CD4-positive, CD25-positive, alpha-beta regulatory T cell (primary cell): ENCODE data around the gene SDK1. TPM values are rescaled to one million over a fixed set of nuclear protein-coding genes. Genes with fewer than 3 reads are reported as not detected.

ENCODE experiments used
- ATAC-seq, 2 donors: fragments of 150-1000 bp; cut with Tn5 transposase; one replicate each; pipeline ENCODE4 v1.10.0; 2021; ENCODE audit warnings: low read depth in 2 of 2, moderate number of reproducible peaks in 2 of 2, moderate library complexity in 1 of 2
- DNase-seq, 3 donors: peaks; one replicate each; pipeline versions ENCODE4 v3.0.0 to v3.0.0-alpha.2; 2012 to 2022; ENCODE audit warnings: mixed read lengths in 1 of 3
- H3K27ac ChIP-seq: one replicate; pipeline ENCODE4 v1.7.0; 2013; ENCODE audit warnings: mild to moderate bottlenecking, low read length; ENCODE audit not compliant: insufficient read depth, poor library complexity, severe bottlenecking
- H3K27me3 ChIP-seq: one replicate; pipeline ENCODE4 v1.7.0; 2013; ENCODE audit warnings: low read length; ENCODE audit not compliant: control insufficient read depth, insufficient read depth
- H3K36me3 ChIP-seq: one replicate; pipeline ENCODE4 v1.7.0; 2013; ENCODE audit warnings: mild to moderate bottlenecking, low read length, moderate library complexity; ENCODE audit not compliant: control insufficient read depth, insufficient read depth
- H3K4me1 ChIP-seq: 2 replicates; pipeline ENCODE4 v1.7.0; 2013; ENCODE audit warnings: mild to moderate bottlenecking, low read length; ENCODE audit not compliant: insufficient read depth, control insufficient read depth, poor library complexity, severe bottlenecking
- H3K4me3 ChIP-seq: one replicate; pipeline ENCODE4 v1.7.0; 2013; ENCODE audit warnings: low read depth, mild to moderate bottlenecking, low read length, moderate library complexity
- H3K9me3 ChIP-seq, 2 experiments: 1 replicate in 1 of 2; 2 replicates in 1 of 2; pipeline ENCODE4 v1.7.0; 2013; ENCODE audit warnings: low read length in 2 of 2, mild to moderate bottlenecking in 1 of 2, moderate library complexity in 1 of 2; ENCODE audit not compliant: control insufficient read depth in 2 of 2
- H3K27ac Mint-ChIP-seq, 3 donors: one replicate each; pipeline ENCODE4 v1.8.0; 2020 to 2022; ENCODE audit warnings: mild to moderate bottlenecking in 3 of 3, mixed read lengths in 3 of 3, moderate library complexity in 2 of 3
- H3K27me3 Mint-ChIP-seq: one replicate; pipeline ENCODE4 v1.8.0; 2022; ENCODE audit warnings: mild to moderate bottlenecking, mixed read lengths
- H3K36me3 Mint-ChIP-seq: one replicate; pipeline ENCODE4 v1.8.0; 2020; ENCODE audit warnings: mixed read lengths
- H3K4me1 Mint-ChIP-seq, 4 donors: one replicate each; pipeline ENCODE4 v1.8.0; 2020 to 2022; ENCODE audit warnings: mixed read lengths in 4 of 4, mild to moderate bottlenecking in 1 of 4
- H3K4me3 Mint-ChIP-seq, 4 donors: one replicate each; pipeline ENCODE4 v1.8.0; 2020 to 2022; ENCODE audit warnings: mild to moderate bottlenecking in 4 of 4, mixed read lengths in 4 of 4, moderate library complexity in 3 of 4
- H3K9me3 Mint-ChIP-seq, 7 donors: one replicate each; pipeline ENCODE4 v1.8.0; 2020 to 2022; ENCODE audit warnings: mixed read lengths in 7 of 7, mild to moderate bottlenecking in 3 of 7, moderate library complexity in 2 of 7
- polyA plus RNA-seq, 4 donors: library from polyadenylated mRNA; unstranded; fragments of 300-500 nt; fragmentation: Illumina TruSeq; gene quantifications; one replicate each; pipeline ENCODE4 v1.2.3, GENCODE V29; 2021
- total RNA-seq: library from RNA; stranded (reverse); gene quantifications from one replicate; pipeline ENCODE4 v1.2.3, GENCODE V29; 2022

The SDK1 gene
- total and polyA plus RNA-seq, 5 donors from 2014 or later = 0.47 TPM; not detected in 4

GRCh38 chr7:4227105-4228010, 926.3 kb downstream of the SDK1 start:
- no peaks in the 10 kb centered on the region for H3K4me1 ChIP-seq
- no peaks in the 10 kb centered on the region for H3K9me3 ChIP-seq
- Mint-ChIP-seq H3K27ac (no peak overlapping the region), H3K9me3 (peaks cover 0 to 2% (median 0%) of the 10 kb centered on the region in 7 donors), H3K4me1 (no peaks in the 10 kb centered on the region), H3K4me3 (no peak overlapping the region), H3K27me3 (peaks cover 5% of the 10 kb centered on the region), H3K36me3 (no peaks in the 10 kb centered on the region)
- H3K36me3 ChIP-seq = no peaks in the 10 kb centered on the region
- no peak for DNase-seq
- no peak for ATAC-seq
- no peak overlapping the region for H3K4me3 ChIP-seq
- no peaks in the 10 kb centered on the region for H3K27me3 ChIP-seq
- H3K27ac ChIP-seq = no peak overlapping the region

- Histone ChIP-seq H3K36me3 (no peaks in the 10 kb centered on the region), H3K4me1 (no peaks in the 10 kb centered on the region), H3K9me3 (no peaks in the 10 kb centered on the region), H3K27ac (no peak overlapping the region), H3K4me3 (no peak overlapping the region), H3K27me3 (no peaks in the 10 kb centered on the region)
- Mint-ChIP-seq H3K27me3 (peaks cover 5% of the 10 kb centered on the region), H3K9me3 (peaks cover 0 to 2% (median 0%) of the 10 kb centered on the region in 7 donors), H3K4me1 (no peaks in the 10 kb centered on the region), H3K36me3 (no peaks in the 10 kb centered on the region), H3K27ac (no peak overlapping the region), H3K4me3 (no peak overlapping the region)
- DNase-seq (no peak), ATAC-seq (no peak)
Measured at GRCh38 chr7:4230352-4230751, 929.3 kb downstream of the SDK1 start.

- no peaks in the 10 kb centered on the region for H3K27me3 ChIP-seq
- H3K36me3 ChIP-seq = no peaks in the 10 kb centered on the region
- H3K9me3 Mint-ChIP-seq = peaks cover 0 to 2% (median 0%) of the 10 kb centered on the region in 7 donors
- no peaks in the 10 kb centered on the region for H3K4me1 ChIP-seq
- ATAC-seq (no peak), DNase-seq (no peak)
- peaks cover 5% of the 10 kb centered on the region for H3K27me3 Mint-ChIP-seq
- no peak overlapping the region for H3K4me3 Mint-ChIP-seq
- no peak overlapping the region for H3K4me3 ChIP-seq
- H3K36me3 Mint-ChIP-seq = no peaks in the 10 kb centered on the region
- no peak overlapping the region for H3K27ac ChIP-seq
- no peak overlapping the region for H3K27ac Mint-ChIP-seq
- no peaks in the 10 kb centered on the region for H3K9me3 ChIP-seq
- H3K4me1 Mint-ChIP-seq = no peaks in the 10 kb centered on the region
Measured at GRCh38 chr7:4233146-4233545, 932.1 kb downstream of the SDK1 start.

- Histone ChIP-seq H3K4me3 (no peak overlapping the region), H3K27ac (no peak overlapping the region), H3K36me3 (no peaks in the 10 kb centered on the region), H3K4me1 (no peaks in the 10 kb centered on the region), H3K9me3 (no peaks in the 10 kb centered on the region), H3K27me3 (no peaks in the 10 kb centered on the region)
- DNase-seq = no peak
- Mint-ChIP-seq H3K4me3 (no peak overlapping the region), H3K9me3 (peaks cover 0 to 2% (median 0%) of the 10 kb centered on the region in 7 donors), H3K27ac (no peak overlapping the region), H3K4me1 (no peaks in the 10 kb centered on the region), H3K27me3 (peaks cover 5% of the 10 kb centered on the region), H3K36me3 (no peaks in the 10 kb centered on the region)
- ATAC-seq = no peak
Measured at GRCh38 chr7:4233621-4234497, 932.8 kb downstream of the SDK1 start.

- Mint-ChIP-seq H3K4me3 (no peak overlapping the region), H3K27ac (no peak overlapping the region), H3K4me1 (no peaks in the 10 kb centered on the region), H3K9me3 (peaks cover 0 to 2% (median 0%) of the 10 kb centered on the region in 7 donors), H3K27me3 (peaks cover 5% of the 10 kb centered on the region), H3K36me3 (no peaks in the 10 kb centered on the region)
- ATAC-seq = no peak
- Histone ChIP-seq H3K9me3 (no peaks in the 10 kb centered on the region), H3K4me3 (no peak overlapping the region), H3K4me1 (no peaks in the 10 kb centered on the region), H3K36me3 (no peaks in the 10 kb centered on the region), H3K27ac (no peak overlapping the region), H3K27me3 (no peaks in the 10 kb centered on the region)
- no peak for DNase-seq
Measured at GRCh38 chr7:4234498-4234855, 933.4 kb downstream of the SDK1 start.

- H3K4me3 ChIP-seq = no peak overlapping the region
- ATAC-seq (no peak), DNase-seq (no peak)
Measured at GRCh38 chr7:4234886-4235285, 933.8 kb downstream of the SDK1 start.

GRCh38 chr7:4235596-4235995, 934.5 kb downstream of the SDK1 start:
- H3K27me3 Mint-ChIP-seq = peaks cover 5% of the 10 kb centered on the region
- no peak for ATAC-seq
- H3K27ac Mint-ChIP-seq = no peak overlapping the region
- Histone ChIP-seq H3K9me3 (no peaks in the 10 kb centered on the region), H3K4me3 (no peak overlapping the region), H3K27ac (no peak overlapping the region), H3K4me1 (no peaks in the 10 kb centered on the region), H3K36me3 (no peaks in the 10 kb centered on the region), H3K27me3 (no peaks in the 10 kb centered on the region)
- peaks cover 0 to 1% (median 0%) of the 10 kb centered on the region in 4 donors for H3K4me1 Mint-ChIP-seq
- peaks cover 0 to 2% (median 0%) of the 10 kb centered on the region in 7 donors for H3K9me3 Mint-ChIP-seq
- no peaks in the 10 kb centered on the region for H3K36me3 Mint-ChIP-seq
- H3K4me3 Mint-ChIP-seq = no peak overlapping the region
- no peak for DNase-seq

More at GRCh38 chr7:4234886-4235285, 933.8 kb downstream of the SDK1 start:
- Histone ChIP-seq H3K4me1 (no peaks in the 10 kb centered on the region), H3K27me3 (no peaks in the 10 kb centered on the region), H3K9me3 (no peaks in the 10 kb centered on the region), H3K36me3 (no peaks in the 10 kb centered on the region), H3K27ac (no peak overlapping the region)
- Mint-ChIP-seq H3K9me3 (peaks cover 0 to 2% (median 0%) of the 10 kb centered on the region in 7 donors), H3K36me3 (no peaks in the 10 kb centered on the region), H3K27me3 (peaks cover 5% of the 10 kb centered on the region), H3K4me3 (no peak overlapping the region), H3K27ac (no peak overlapping the region), H3K4me1 (no peaks in the 10 kb centered on the region)
